ENCODE data around the gene PDPR. TPM values are rescaled to one million over a fixed set of nuclear protein-coding genes. Genes with fewer than 3 reads are reported as not detected.

PDPR gene
- total RNA-seq, 4 donors from 2014 or later = 29.1 to 36.2 (median 31.7) TPM

GRCh38 chr16:70158261-70158939, 44.3 kb downstream of the PDPR start:
- in situ Hi-C loops (cut with MboI; ENCODE audit: low pct_ligation_motif_present in 1 of 4, low pct_unique_long_range_greater_than_20kb in 1 of 4, low sequenced_read_pairs in 3 of 4) = loop anchor here in 1 of 4 donors (25.0 kb wide), 1 partner anchor 104 kb away; the partner anchor contains the start of gene EXOSC6
- no peak for TF ChIP-seq POLR2A (IDR thresholded peaks at IDR 0.05)
- no peak for DNase-seq
- WGBS, 2 donors (ENCODE audit: low coverage in 1 of 2) = 84 to 86% methylated on average over 7 of the region's 7 CpGs
- Histone ChIP-seq H3K36me3 (peaks cover 0 to 75% (median 36%) of the 10 kb centered on the region in 4 donors), H3K27ac (no peak overlapping the region), H3K4me1 (peaks cover 0 to 15% (median 6%) of the 10 kb centered on the region in 4 donors), H3K4me3 (no peak overlapping the region), H3K27me3 (no peaks in the 10 kb centered on the region), H3K9me3 (no peaks in the 10 kb centered on the region)
- intact Hi-C loops (cut with DNase I; ENCODE audit: low total_unique reads) = no loop called here

GRCh38 chr16:70159355-70160348, 45.5 kb downstream of the PDPR start:
- in situ Hi-C loops (cut with MboI; ENCODE audit: low pct_ligation_motif_present in 1 of 4, low pct_unique_long_range_greater_than_20kb in 1 of 4, low sequenced_read_pairs in 3 of 4) = loop anchor here in 1 of 4 donors (25.0 kb wide), 1 partner anchor 103 kb away; the partner anchor contains the start of gene EXOSC6
- no peaks in the 10 kb centered on the region for H3K27me3 ChIP-seq
- no peak overlapping the region for H3K4me3 ChIP-seq
- peaks cover 0 to 14% (median 5%) of the 10 kb centered on the region in 4 donors for H3K4me1 ChIP-seq
- H3K9me3 ChIP-seq = no peaks in the 10 kb centered on the region
- DNase-seq = no peak
- H3K36me3 ChIP-seq = peaks cover 0 to 62% (median 29%) of the 10 kb centered on the region in 4 donors
- WGBS, 2 donors (ENCODE audit: low coverage in 1 of 2) = 73 to 79% methylated on average over 8 to 9 of the region's 9 CpGs
- TF ChIP-seq POLR2AphosphoS5 (IDR thresholded peaks at IDR 0.05) (no peak), CTCF (IDR thresholded peaks at IDR 0.05) (no peak), POLR2A (IDR thresholded peaks at IDR 0.05) (no peak), EP300 (IDR thresholded peaks at IDR 0.05; ENCODE audit: low read depth) (no peak)
- intact Hi-C loops (cut with DNase I; ENCODE audit: low total_unique reads) = loop anchor here (10.0 kb wide), 1 partner anchor 95 kb away; the partner anchor contains the start of gene EXOSC6
- no peak overlapping the region for H3K27ac ChIP-seq

- WGBS, 2 donors (ENCODE audit: low coverage in 1 of 2) = 93 to 94% methylated on average over 6 of the region's 6 CpGs
These were observed 46.3 kb downstream of the PDPR start for GRCh38 chr16:70160388-70160787.

More at GRCh38 chr16:70160388-70160787, 46.3 kb downstream of the PDPR start:
- Histone ChIP-seq H3K27me3 (no peaks in the 10 kb centered on the region), H3K27ac (no peak overlapping the region), H3K36me3 (peaks cover 0 to 55% (median 26%) of the 10 kb centered on the region in 4 donors), H3K4me1 (peaks cover 0 to 14% (median 5%) of the 10 kb centered on the region in 4 donors), H3K9me3 (no peaks in the 10 kb centered on the region), H3K4me3 (no peak overlapping the region)
- in situ Hi-C loops (cut with MboI; ENCODE audit: low pct_ligation_motif_present in 1 of 4, low pct_unique_long_range_greater_than_20kb in 1 of 4, low sequenced_read_pairs in 3 of 4) (loop anchor here in 1 of 4 donors (25.0 kb wide), 1 partner anchor 102 kb away; the partner anchor contains the start of gene EXOSC6), intact Hi-C loops (cut with DNase I; ENCODE audit: low total_unique reads) (loop anchor here (10.0 kb wide), 1 partner anchor 94 kb away; the partner anchor contains the start of gene EXOSC6)
- TF ChIP-seq EP300 (IDR thresholded peaks at IDR 0.05; ENCODE audit: low read depth) (no peak), CTCF (IDR thresholded peaks at IDR 0.05) (no peak), POLR2AphosphoS5 (IDR thresholded peaks at IDR 0.05) (no peak), POLR2A (IDR thresholded peaks at IDR 0.05) (no peak)
- no peak for DNase-seq
